WI38 (cell line): ENCODE results near the gene C1orf53.

Experiments
- H3K4me3 ChIP-seq: 2 replicates; pipeline ENCODE4 v1.5.1; 2011; ENCODE audit warnings: low read depth, mild to moderate bottlenecking, control low read depth, low read length
- CTCF ChIP-seq: IDR thresholded peaks from 2 replicates; pipeline ENCODE4 v1.5.1; 2012; ENCODE audit warnings: low read depth, mild to moderate bottlenecking, control low read depth, low read length

C1orf53 gene

GRCh38 chr1:197913495-197914276, 11.3 kb downstream of the C1orf53 start:
- no peak overlapping the region for H3K4me3 ChIP-seq
- no peak for TF ChIP-seq CTCF

- TF ChIP-seq CTCF, result no peak
- no peak overlapping the region for H3K4me3 ChIP-seq
Measured at GRCh38 chr1:197914510-197914909, 12.1 kb downstream of the C1orf53 start.

GRCh38 chr1:197915260-197915861, 12.9 kb downstream of the C1orf53 start:
- H3K4me3 ChIP-seq, result peak overlapping the region; percentile 40
- TF ChIP-seq CTCF, result no peak

GRCh38 chr1:197915862-197916499, 13.6 kb downstream of the C1orf53 start:
- H3K4me3 ChIP-seq, result peak overlapping the region; percentile 40
- TF ChIP-seq CTCF, result peak; percentile 71

- H3K4me3 ChIP-seq, result peak overlapping the region; percentile 40
- no peak for TF ChIP-seq CTCF
Measured at GRCh38 chr1:197916500-197916983, 14.1 kb downstream of the C1orf53 start.

GRCh38 chr1:197917805-197918651, 15.6 kb downstream of the C1orf53 start:
- peak overlapping the region; percentile 48 for H3K4me3 ChIP-seq
- TF ChIP-seq CTCF, result no peak
